Inflammatory macrophage treated with lipopolysaccharide for 1 hour (primary cell): ENCODE results near the gene PPP2R2C.

Experiments
- DNase-seq, 2 donors: peaks; one replicate each; pipeline ENCODE4 v3.0.0-alpha.2; 2020 to 2022

The PPP2R2C gene

DNA sequence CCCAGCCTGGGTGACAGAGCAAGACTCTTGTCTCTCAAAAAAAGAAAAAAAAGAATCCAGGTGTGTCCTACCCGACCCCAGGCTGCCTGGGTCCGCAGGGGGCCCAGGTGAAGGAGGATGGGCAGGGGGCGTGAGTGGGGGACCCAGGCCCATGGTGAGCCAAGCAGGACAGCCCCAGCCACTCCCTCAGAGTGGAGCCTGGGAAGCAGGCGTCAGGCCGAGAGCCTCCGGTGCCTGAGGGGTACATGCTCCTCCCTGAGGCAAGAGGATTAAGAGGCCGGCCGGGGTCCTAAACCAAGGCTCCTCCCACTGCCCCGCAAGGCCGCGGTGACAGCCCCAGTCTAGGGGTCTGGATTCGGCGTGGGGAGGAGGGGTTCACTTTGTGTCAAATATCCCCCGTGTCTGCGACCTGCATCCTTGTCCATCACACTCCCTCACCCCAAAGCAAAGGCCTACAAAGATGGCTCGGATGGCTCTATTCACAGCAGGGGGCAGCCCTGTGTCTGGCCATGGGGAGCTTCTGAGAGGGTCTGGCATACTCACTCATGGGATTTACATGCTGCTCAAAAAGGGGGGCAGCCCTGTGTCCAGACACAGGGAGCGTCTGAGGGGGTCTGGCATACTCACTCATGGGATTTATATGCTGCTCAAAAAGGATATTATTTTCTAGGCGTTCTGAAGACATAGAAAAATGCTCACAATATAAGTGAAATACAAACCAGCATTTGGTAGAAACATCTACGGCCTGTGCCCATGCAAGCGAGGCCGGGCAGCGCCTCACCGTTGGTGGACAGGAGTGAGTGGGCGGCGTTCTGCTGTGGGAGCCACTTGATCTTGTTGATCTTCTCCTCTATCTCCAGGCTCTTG lies 94.6 kb downstream of the PPP2R2C start:
- DNase-seq = no peak

- no peak for DNase-seq
These were observed 96.7 kb downstream of the PPP2R2C start for GRCh38 chr4:6375620-6376295.

DNA sequence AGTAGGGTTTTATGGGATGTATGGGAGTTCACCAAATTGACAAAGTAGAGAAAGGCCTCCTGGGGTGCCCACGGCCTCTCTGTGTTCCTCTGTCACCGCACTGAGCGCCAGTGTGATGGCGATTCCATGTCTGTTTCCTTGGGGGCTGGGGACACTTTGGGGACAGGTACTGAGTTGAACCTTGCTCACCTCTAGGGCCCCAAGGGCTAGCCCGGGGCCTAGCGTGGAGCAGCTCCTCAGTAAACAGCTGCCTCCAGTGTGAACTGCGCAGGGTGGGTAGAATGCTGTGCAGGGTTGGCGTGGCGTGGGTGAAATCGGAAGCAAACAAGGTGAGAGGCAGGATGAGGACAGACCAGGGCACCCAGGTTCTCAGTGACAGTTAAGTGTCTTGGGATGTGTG lies 97.8 kb downstream of the PPP2R2C start:
- no peak for DNase-seq

GRCh38 chr4:6373541-6374410 lies 98.6 kb downstream of the PPP2R2C start:
- DNase-seq = no peak

DNA sequence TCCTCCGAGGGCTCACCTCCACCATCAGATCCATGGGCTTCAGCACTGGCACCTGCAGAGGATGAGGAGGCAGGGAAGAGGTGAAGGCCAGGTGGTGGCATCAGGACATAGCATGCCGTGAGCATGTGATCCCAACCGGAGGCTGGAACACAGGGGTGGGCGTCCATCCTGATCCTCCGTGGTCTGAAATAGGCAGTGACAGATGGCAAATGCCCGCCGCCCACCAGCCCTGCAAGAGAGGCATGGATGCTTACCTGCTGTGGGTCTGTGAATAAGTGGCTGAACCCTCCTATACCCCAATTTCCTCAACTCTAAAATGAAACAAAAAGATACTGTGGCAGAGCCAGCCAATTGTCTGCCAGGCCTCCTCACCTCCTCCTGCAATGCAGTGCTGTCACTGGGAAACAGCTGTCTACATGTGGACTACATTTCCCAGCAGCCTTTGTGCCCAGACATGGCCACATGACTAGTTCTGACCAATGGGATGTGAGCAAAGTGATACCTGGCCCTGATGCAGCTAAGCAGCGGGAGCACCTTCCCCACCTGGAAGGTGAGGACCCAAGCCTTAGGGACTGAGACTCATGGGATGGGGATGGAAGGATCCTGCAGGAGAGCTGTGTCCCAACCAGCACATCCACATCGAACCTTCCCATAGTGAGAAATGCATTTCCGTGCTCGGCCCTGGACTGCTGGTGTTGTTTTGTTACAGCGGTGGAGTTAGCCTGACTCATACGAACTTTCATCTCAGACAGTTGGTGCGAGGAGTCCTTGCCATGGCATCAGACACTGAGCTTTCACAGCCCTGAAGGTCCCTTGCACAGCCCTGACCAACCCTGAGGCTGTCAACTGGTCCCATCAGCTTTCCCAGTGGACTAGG lies 99.5 kb downstream of the PPP2R2C start:
- DNase-seq = no peak

GRCh38 chr4:6371812-6372211 lies 100.6 kb downstream of the PPP2R2C start:
- DNase-seq = no peak

DNA sequence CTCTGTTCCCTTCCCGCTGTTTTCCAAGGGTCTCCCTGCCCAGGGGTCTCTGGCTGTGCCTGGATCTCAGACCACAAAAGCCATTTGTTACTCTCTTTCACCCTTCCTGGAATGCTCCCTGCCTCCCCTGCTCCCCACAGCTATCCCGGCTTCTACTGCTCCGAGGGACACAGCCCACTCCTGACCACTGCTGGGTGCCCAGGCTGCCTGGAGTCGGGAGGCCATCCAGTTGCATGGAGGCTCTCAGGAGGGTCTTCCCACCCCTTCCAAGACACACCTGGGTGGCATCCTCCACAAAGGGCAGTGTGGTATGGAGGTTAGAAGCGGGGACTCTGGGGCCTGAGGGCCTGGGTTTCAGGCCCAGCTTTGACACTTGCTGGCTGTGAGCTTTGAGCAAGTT lies 101.1 kb downstream of the PPP2R2C start:
- DNase-seq = no peak

GRCh38 chr4:6369924-6370645 lies 102.3 kb downstream of the PPP2R2C start:
- DNase-seq = no peak

- no peak for DNase-seq
These were observed 102.9 kb downstream of the PPP2R2C start for GRCh38 chr4:6369511-6369910.

DNA sequence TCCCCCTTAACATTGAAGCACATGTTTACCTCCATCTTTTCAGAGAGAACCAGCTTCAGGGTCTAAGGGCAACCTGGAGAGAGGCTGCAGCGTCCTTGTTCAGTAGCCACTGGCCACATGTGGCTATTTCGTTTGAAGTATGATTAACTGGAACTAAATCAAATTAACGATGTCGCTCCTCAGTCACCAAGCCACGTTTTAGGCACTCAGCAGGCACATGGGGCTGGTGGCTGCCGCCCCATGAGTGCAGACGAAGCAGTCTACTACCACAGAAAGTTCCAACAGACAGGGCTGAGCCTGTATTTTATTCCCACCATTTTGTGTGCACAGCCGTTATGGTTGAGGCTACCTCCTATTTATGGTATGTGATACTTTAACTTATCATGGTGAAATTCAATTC lies 103.4 kb downstream of the PPP2R2C start:
- no peak for DNase-seq

- DNase-seq = no peak
These were observed 103.8 kb downstream of the PPP2R2C start for GRCh38 chr4:6368601-6369000.

DNA sequence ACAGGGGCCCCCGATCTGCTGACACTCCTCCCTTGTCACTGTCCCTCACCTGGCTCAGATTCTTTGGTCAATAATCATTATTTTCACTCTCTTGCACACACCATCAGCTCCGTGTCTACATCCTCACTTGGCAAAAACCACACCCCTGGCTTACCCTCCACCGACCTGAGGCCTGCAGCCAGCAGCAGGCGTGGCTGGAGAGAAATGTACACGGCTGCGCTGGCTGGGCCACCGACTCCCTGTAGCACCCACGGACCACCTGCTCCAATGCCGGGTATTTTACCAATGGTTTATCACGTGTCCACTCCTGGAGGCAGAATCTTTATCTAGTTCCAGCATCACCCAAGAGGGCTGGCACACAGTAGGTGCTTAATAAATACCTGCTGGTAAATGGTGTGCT lies 104.3 kb downstream of the PPP2R2C start:
- no peak for DNase-seq

DNA sequence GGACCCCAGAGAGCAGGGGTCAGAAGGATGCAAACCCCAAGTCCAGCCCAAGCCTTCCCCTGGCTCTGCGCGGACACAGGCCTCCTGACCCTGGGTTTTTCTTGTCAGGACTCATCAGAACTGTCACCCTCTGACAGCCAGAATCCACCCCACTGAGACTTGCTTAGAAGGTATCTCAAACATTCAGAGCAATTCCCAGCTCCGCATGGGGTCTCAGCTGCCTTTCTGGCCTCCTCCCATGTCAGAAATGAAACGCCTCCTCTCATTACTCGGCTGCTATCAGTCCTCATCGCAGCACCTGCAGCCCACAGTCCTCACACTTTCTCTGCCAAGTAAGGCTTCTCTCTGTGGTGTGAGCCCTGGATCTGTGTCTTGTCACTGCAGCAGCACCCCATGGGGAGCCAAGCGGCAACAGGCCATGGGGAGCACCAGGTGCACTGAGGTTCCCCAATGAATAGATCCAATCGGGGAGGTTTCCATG lies 105.0 kb downstream of the PPP2R2C start:
- DNase-seq = no peak

DNA sequence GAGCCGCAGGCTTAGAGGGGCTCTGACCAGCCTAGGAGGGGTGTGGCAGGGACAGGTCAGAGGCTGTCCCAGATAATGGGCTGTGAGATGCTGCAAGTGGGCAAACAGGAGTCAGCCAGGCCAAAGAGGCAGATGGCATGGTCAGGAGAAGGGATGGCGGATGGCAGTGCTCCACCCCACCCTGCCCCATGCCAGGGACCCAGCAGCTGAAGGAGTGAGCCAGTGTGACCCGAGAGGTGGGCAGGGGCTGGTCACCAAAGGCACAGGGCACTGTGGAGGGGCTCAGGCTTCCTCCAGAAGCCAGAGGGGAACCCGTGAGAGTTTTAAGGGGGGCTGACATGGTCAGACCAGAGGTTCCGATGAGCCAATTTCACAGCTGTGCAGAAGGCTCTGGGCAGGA lies 105.8 kb downstream of the PPP2R2C start:
- no peak for DNase-seq

DNA sequence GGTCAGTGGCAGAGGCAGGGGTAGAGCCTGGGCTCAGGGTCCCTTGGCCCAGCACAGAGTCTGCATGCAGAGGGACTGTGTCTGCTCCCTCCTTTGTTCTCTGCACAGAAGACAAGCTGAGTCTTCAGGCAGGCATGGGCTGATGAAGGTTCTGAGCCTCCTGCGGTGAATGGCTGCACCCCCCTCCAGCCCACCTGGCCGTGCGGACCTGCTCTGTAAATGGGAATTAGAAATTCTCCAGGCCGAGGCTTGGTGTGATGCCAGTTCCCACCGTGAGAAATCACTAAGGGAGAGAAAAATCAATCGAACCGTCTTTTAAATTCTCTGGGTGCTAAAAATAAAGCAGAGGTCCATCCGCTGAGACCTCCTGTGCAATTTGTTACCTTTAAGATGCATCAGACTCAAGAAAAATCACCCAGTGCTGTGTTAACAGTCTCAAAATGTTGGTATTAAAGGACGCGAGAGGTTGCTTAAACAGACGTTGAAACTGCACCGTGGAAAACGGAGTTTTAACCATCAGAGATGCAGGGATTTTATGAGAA lies 106.8 kb downstream of the PPP2R2C start:
- DNase-seq = no peak

DNA sequence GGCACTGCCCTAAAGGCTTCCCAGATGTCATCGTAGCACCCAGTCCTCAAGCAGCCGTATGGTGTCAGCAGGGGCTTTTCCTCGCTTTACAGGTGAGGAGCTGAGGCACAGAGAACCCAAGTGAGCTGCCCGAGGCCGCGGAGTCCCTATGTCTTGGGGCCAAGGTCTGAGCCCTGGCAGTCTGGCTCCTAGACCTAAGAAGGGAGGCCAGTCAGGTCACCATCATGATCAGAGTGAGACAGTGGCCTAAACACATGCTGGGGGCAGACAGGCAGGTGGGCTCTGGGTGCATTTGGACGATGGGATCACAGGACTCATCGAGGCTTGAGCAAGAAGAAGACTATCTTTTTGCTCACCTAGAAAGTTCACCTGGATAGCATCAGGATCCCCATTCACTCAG lies 107.8 kb downstream of the PPP2R2C start:
- no peak for DNase-seq

- no peak for DNase-seq
These were observed 108.3 kb downstream of the PPP2R2C start for GRCh38 chr4:6364146-6364545.

DNA sequence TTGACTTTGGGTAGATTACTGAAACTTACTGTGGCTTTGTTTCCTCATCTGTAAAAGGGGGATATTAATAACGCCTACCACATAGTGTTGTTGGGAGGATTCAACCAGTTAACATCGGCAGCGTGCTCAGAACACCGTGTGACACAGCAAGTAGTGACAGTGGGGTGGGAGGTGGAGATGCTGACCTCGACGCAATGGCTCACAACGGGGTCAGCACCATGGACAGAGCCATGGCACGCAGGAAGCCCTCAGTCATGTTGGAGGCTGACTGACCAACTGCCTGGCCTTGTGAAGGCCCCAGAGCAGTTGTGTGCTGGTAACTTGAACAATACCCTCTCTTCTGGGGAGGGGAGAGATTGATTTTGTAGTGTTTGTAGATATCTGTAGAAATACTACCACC lies 109.5 kb downstream of the PPP2R2C start:
- DNase-seq = no peak

DNA sequence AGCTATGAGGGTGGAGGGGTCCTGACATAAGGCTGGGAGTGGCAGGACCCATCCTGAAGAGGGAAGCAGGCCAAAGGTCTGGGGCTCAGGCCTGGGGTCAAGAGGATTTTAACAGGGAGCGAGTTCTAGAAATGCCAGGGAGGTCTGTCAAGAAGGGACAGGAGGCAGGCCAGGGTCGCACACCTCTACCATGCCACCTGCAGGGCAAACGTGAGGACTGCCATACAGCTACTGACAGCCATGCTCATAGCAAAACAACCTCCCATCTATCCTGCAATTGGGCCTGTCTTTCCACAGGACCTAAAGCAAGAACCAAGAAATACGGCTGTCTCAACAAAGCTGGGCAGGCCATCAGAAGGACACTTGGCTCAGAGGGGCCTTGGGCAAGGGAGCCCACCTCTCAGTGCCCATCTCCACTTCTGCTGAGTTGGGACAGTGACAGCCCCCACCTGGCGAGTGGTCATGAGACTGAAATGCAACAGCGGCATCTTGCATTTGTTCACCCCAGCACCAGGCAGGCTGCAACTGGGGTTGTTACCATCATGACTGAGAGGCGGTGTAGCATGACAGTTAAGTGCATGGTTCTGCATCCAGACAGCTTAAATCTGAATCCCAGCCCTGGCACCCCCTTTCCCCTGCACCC lies 110.0 kb downstream of the PPP2R2C start:
- no peak for DNase-seq

- no peak for DNase-seq
These were observed 111.2 kb downstream of the PPP2R2C start for GRCh38 chr4:6361076-6361784.
